Natural killer cell (primary cell): ENCODE data around the gene TRAPPC11. TPM values are rescaled to one million over a fixed set of nuclear protein-coding genes. Genes with fewer than 3 reads are reported as not detected.

Experiments used
- ATAC-seq, 3 donors: fragments of 150-1000 bp in 2 of 3; fragments of 200-7000 bp in 1 of 3; cut with Tn5 transposase; 1 replicate in 1 of 3; 2 replicates in 2 of 3; pipeline ENCODE4 v1.10.0; 2021; ENCODE audit warnings: mild to moderate bottlenecking in 2 of 3, moderate library complexity in 2 of 3
- DNase-seq, 2 donors: peaks; one replicate each; pipeline versions ENCODE4 v3.0.0 to v3.0.0-alpha.2; 2013 to 2021; ENCODE audit warnings: mixed read lengths in 1 of 2
- H3K27ac ChIP-seq: one replicate; pipeline ENCODE4 v1.5.1; 2013; ENCODE audit warnings: mild to moderate bottlenecking, low read length
- H3K27me3 ChIP-seq: one replicate; pipeline ENCODE4 v1.6.1; 2013; ENCODE audit warnings: low read length; ENCODE audit not compliant: control insufficient read depth, insufficient read depth
- H3K36me3 ChIP-seq: one replicate; pipeline ENCODE4 v1.6.1; 2013; ENCODE audit warnings: low read length; ENCODE audit not compliant: control insufficient read depth, insufficient read depth
- H3K4me1 ChIP-seq: one replicate; pipeline ENCODE4 v1.6.1; 2013; ENCODE audit warnings: low read length; ENCODE audit not compliant: control insufficient read depth, insufficient read depth
- H3K4me3 ChIP-seq: one replicate; pipeline ENCODE4 v1.5.1; 2013; ENCODE audit warnings: low read length
- H3K9me3 ChIP-seq: one replicate; pipeline ENCODE4 v1.6.1; 2013; ENCODE audit warnings: low read length; ENCODE audit not compliant: control insufficient read depth, insufficient read depth
- H3K27ac Mint-ChIP-seq, 2 donors: one replicate each; pipeline ENCODE4 v1.8.0; 2022; ENCODE audit warnings: mild to moderate bottlenecking in 2 of 2, mixed read lengths in 2 of 2, moderate library complexity in 1 of 2
- H3K27me3 Mint-ChIP-seq, 2 donors: one replicate each; pipeline ENCODE4 v1.8.0; 2022; ENCODE audit warnings: low read depth in 2 of 2, mixed read lengths in 2 of 2
- H3K36me3 Mint-ChIP-seq: one replicate; pipeline ENCODE4 v1.8.0; 2022; ENCODE audit warnings: mixed read lengths
- H3K4me1 Mint-ChIP-seq, 2 donors: one replicate each; pipeline ENCODE4 v1.8.0; 2022; ENCODE audit warnings: mixed read lengths in 2 of 2
- H3K4me3 Mint-ChIP-seq: one replicate; pipeline ENCODE4 v1.8.0; 2022; ENCODE audit warnings: mild to moderate bottlenecking, moderate library complexity, mixed read lengths
- H3K9me3 Mint-ChIP-seq, 2 donors: one replicate each; pipeline ENCODE4 v1.8.0; 2022; ENCODE audit warnings: mixed read lengths in 2 of 2
- CTCF ChIP-seq: fragments of 200-600 bp; IDR thresholded peaks from one replicate; pipeline ENCODE4 v1.8.0; 2022; ENCODE audit warnings: antibody characterized with exemption
- WGBS: methylation state at CpG from one replicate; pipeline ENCODE4 v1.1.7; 2013; ENCODE audit warnings: missing lambda C conversion rate; ENCODE audit not compliant: insufficient coverage; 5-methylcytosine and 5-hydroxymethylcytosine counted together
- intact Hi-C: fragments of 100-400 bp; cut with micrococcal nuclease; formaldehyde crosslinking; loops from one replicate; pipeline ENCODE4 v1.14.2; 2022
- total RNA-seq, 4 donors: library from RNA; stranded (reverse); fragments of 120-200 nt in 1 of 4; gene quantifications; one replicate each; pipeline versions ENCODE4 v1.2.3 to v1.2.4, GENCODE V29; 2013 to 2022

TRAPPC11 gene
- total RNA-seq, 3 donors from 2014 or later (not counting 1 experiment from before 2014, with no cell fraction given) = 33.4 to 41.7 (median 36.8) TPM

GRCh38 chr4:183729430-183730328 lies 70.6 kb downstream of the TRAPPC11 start:
- intact Hi-C loops = no loop called here
- WGBS = 85% methylated on average over 13 of the region's 13 CpGs

GRCh38 chr4:183732296-183732695 lies 73.2 kb downstream of the TRAPPC11 start:
- Histone ChIP-seq H3K4me1 (no peaks in the 10 kb centered on the region), H3K4me3 (no peak overlapping the region), H3K27ac (no peak overlapping the region), H3K27me3 (no peaks in the 10 kb centered on the region), H3K36me3 (no peaks in the 10 kb centered on the region), H3K9me3 (no peaks in the 10 kb centered on the region)
- no peak for ATAC-seq
- Mint-ChIP-seq H3K9me3 (no peaks in the 10 kb centered on the region), H3K4me1 (no peaks in the 10 kb centered on the region), H3K27me3 (peaks cover 0 to 5% of the 10 kb centered on the region in 2 donors), H3K4me3 (no peak overlapping the region), H3K36me3 (no peaks in the 10 kb centered on the region), H3K27ac (no peak overlapping the region)
- intact Hi-C loops = no loop called here
- no peak for DNase-seq
- WGBS = 89% methylated on average over 8 of the region's 8 CpGs
- no peak for TF ChIP-seq CTCF

More at GRCh38 chr4:183729430-183730328, 70.6 kb downstream of the TRAPPC11 start:
- TF ChIP-seq CTCF = no peak
- H3K4me1 ChIP-seq = no peaks in the 10 kb centered on the region
- H3K27ac ChIP-seq = no peak overlapping the region
- no peak overlapping the region for H3K4me3 ChIP-seq
- Mint-ChIP-seq H3K9me3 (no peaks in the 10 kb centered on the region), H3K27me3 (peaks cover 0 to 5% of the 10 kb centered on the region in 2 donors), H3K36me3 (no peaks in the 10 kb centered on the region), H3K4me3 (no peak overlapping the region), H3K27ac (no peak overlapping the region), H3K4me1 (no peaks in the 10 kb centered on the region)
- DNase-seq (no peak), ATAC-seq (no peak)
- H3K27me3 ChIP-seq = no peaks in the 10 kb centered on the region
- H3K36me3 ChIP-seq = no peaks in the 10 kb centered on the region
- H3K9me3 ChIP-seq = no peaks in the 10 kb centered on the region

- no peak for ATAC-seq
- no peaks in the 10 kb centered on the region for H3K4me1 Mint-ChIP-seq
- H3K27ac Mint-ChIP-seq = no peak overlapping the region
These were observed 74.1 kb downstream of the TRAPPC11 start for GRCh38 chr4:183733181-183733580.

More at GRCh38 chr4:183733181-183733580, 74.1 kb downstream of the TRAPPC11 start:
- no peak for DNase-seq
- Mint-ChIP-seq H3K27me3 (peaks cover 0 to 3% of the 10 kb centered on the region in 2 donors), H3K9me3 (no peaks in the 10 kb centered on the region), H3K36me3 (no peaks in the 10 kb centered on the region), H3K4me3 (no peak overlapping the region)
- no peaks in the 10 kb centered on the region for H3K36me3 ChIP-seq
- 93% methylated on average over 11 of the region's 11 CpGs for WGBS
- no peak overlapping the region for H3K27ac ChIP-seq
- H3K4me3 ChIP-seq = no peak overlapping the region
- no peak for TF ChIP-seq CTCF
- no peaks in the 10 kb centered on the region for H3K9me3 ChIP-seq
- no peaks in the 10 kb centered on the region for H3K27me3 ChIP-seq
- intact Hi-C loops = no loop called here
- no peaks in the 10 kb centered on the region for H3K4me1 ChIP-seq
